Measurements from ENCODE around the gene PPL. TPM values are rescaled to one million over a fixed set of nuclear protein-coding genes. Genes with fewer than 3 reads are reported as not detected.
"Not testable (repeated sequence)": the region's sequence is repeated elsewhere in the genome, so short reads cannot be mapped to it uniquely, and the experiment has no call there.

PPL gene
- total RNA-seq, 1 donor from 2014 or later, result 26.4 TPM

DNA sequence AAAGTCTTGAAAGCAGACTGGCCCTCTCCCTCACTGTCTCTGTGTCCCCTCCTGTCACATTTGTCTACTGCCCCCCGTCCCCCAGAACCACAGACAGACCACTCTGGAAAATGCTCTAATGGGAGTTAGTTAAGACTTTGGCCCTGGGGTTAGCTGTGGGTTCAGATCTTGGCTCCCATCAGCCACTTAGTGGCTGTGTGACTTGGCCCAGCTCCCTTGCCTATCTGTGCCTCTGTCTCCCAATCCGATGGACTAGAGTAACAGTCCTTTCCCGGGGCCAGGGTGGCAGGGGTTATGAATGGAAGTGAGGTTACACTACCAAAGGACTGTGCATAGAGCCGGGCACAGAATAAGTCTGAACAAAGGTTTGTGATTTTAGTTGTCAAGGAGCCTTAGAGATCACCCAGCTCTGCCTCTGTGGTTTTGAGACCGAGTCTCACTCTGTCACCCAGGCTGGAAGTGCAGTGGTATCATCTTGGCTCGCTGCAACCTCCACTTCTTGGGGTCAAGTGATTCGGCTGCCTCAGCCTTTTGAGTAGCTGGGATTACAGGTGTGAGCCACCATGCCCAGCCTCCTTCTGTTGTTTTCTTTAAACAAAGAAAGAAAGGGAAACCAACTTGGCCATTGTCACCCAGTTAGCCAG, 23.7 kb downstream of the PPL start:
- DNase-seq (ENCODE audit: low spot score), result peak; percentile 67
- ATAC-seq, result peak; percentile 75

DNA sequence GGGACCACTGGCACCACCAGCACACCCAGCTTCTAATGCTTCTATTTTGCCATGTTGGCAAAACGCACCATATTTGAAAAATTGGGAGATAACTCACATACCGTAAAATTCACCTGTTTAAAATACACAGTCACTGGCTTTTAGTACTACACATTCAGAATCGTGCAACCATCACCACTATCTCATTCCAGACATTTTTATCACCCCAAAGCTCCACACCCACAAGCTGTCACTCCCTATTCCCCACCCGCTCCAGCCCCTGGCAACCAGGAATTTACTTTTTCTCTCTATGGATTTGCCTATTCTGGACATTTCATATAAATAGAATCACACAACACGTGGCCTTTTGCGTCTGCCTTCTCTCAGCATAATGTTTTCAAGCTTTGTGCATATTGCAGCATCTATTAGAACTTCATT, 25.0 kb downstream of the PPL start:
- DNase-seq (ENCODE audit: low spot score) (no peak), ATAC-seq (peak; percentile 16)

DNA sequence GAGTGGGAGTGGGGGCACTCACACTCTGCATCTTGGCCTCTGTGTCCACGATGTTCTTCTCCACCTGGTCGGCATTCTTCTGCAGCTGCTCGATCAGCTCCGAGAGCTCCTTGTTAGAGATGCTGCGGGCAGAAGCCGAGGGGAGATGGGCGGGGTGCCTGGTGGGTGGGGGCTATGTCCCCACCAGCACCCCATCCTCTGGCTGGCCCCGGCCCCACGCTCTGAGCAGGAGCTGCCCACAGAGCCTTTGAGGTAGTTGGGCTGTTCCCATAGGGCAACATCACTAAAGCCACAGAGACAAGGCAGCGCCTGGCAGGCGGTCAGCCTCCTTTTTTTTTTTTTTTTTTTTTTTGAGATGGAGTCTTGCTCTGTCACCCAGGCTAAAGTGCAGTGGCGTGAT, 26.1 kb downstream of the PPL start:
- no peak for DNase-seq (ENCODE audit: low spot score)
- ATAC-seq, result no peak

DNA sequence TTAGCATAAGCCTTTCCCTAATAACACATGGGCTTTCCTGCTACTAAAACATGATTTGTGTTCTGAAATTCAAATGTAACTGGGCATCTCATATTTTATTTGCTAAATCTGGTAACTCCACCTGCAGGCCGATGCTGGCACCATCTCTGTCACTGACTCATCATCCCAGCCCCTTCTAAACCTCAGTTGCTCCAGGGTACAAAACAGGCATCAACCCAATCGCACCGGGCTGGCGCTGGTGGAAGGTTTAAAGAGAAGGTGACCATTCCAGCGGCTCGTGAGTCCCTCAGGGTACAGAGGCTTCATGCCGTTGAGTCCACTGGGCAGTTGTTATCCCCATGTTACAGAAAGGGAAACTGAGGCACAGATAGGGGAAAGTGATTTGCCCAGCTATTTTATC, 27.1 kb downstream of the PPL start:
- DNase-seq (ENCODE audit: low spot score) (no peak), ATAC-seq (no peak)

DNA sequence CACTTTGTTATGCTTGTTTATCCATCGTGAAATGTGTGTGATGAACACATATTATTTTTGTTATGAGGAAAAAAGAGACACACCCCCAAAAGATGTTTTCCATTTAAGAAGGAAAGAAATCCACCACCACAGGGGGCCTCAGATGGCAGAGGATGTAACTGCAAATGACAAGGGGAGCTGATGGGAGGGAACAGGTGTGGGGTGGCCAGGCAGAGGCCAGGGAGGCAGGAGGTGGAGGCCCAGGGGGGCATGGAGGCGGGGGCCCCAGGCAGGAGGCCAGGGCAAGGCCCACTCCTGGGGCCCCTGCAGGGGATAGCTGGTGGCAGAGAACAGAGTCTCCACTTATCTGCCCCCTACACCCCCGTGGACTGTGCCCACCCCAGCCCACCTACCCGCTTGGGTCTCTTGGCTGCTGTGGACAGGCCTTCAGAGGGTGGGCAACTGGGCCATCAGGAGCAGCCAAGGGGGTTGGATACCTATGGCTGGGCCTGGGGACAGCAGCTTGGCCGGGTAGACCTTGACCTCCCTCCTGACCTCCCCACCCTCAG, 28.0 kb downstream of the PPL start:
- ATAC-seq (no peak), DNase-seq (ENCODE audit: low spot score) (no peak)

DNA sequence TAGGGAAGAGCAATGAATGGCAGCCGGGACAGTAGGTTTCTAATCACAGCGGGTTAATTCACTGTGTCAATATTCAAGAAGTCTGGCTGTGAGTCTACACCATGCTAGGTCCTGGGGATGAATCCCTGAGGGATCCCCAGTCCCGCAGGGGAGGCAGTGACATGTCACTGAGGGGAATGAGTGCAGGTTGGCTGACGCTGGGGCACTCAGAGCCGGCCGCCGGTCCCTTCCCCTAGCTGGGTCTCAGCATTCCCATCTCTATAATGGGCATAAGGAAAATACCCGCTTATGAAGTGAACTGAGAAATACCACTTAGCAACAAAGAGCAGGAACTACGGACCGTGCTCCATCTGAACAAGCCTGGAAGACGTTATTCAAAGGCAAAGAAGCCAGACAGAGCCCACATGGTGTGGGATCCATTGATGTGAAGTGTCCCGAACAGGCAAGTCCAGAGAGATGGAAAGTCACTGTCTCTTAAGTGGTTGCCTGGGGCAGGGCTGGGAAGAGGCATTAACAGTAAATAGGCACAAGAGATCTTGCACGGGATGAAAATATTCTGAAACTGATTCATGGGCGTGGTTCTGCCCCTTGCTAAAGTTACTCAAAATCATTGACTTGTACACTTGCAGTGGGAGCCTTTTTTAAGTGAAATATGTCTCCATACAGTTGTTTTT, 31.9 kb downstream of the PPL start:
- DNase-seq (ENCODE audit: low spot score) (no peak), ATAC-seq (no peak)

DNA sequence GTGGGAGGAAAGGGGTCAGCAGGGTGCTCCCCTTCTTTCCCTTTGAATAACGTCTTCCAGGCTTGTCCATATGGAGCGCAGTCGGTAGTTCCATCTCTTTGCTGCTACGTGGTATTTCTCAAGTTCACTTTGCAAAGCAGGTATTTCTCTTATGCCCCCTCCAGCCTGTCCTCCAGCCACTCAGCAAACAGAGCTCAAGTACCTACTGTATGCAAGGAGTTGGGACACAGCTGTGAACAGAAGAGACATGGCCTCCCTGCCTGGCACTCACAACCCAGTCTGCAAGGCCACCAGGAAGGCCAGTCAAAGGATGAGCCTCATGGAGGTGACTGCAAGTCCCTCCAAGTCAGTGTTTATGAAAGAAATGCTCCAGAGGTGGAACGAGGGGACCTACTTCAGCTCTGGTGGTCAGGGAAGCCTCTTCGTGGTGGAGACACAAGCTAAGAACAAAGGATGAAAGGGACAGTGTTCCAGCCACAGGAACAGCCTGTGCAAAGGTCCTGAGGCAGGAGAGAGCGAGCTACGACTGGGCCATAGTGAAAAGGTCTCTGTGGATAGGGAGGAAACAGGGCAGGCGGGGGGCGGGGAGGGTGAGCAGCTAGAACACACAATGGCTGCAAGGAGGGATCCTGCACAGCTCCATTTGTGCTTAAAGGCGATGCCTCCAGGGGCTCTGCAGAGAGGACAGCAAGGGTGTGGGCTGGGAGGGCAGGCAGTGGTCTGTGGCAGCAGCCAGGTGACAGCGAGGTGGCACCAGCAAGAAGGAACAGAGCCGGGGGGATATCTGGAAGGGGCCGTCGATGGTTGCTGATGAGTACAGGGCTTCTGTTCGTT, 32.6 kb downstream of the PPL start:
- no peak for DNase-seq (ENCODE audit: low spot score)
- no peak for ATAC-seq

DNA sequence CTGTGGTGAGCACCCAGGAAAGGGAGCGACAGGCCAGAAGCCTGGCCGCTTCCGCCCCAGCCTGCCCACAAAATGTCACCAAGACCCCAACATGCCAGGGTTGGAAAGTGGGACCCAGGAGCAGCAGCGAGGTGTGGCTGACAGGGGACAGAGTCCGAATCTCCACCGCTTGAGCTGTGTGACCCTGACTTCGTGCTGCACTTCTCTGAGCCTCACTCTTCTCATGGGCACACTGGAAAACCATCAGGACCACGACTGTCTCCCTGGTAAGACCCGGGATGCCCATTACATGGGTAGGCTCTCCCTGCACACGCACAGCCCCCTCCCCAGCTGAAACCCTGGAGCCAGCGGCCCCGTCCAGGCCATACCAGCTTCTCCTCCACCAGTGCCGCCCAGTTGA, 34.9 kb downstream of the PPL start:
- ATAC-seq (no peak), DNase-seq (ENCODE audit: low spot score) (no peak)

DNA sequence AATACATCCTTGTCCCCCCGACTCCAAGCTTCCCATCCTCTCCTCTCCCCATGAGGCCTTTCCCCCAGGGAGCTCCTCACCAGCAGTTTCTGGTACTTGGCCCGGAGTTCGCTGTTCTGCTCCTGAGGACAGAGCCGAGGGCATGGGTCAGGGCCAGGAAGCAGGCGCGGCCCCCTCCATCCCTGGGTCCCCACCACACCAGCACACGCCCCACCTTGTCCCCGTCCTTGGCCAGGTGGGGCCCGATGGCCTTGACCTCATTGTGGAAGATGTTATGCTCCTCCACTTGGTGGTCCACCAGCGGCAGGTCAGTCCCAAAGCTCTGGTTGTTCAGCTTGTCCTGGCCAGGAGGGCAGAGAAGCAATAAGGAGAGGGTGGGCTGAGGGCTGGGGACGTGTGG, 36.2 kb downstream of the PPL start:
- DNase-seq (ENCODE audit: low spot score), result no peak
- no peak for ATAC-seq

DNA sequence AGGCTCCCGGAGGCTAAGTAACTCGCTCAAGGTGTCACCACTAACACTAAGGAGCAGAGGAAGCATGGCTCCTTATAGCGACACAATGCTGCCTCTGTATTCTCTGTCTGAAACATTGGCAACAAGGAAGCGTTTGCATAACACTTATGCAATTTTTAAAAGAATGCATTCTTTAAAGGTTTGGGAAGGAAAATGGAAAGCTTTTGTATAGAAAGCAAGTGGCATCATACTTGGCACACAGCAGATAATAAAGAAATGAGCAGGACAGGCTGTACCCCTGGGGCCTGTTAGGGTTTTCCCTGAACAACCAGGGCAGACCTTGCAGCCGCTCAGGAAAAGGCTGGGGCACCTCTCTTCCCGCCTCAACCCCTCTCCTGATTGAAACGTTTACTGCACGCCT, 36.9 kb downstream of the PPL start:
- no peak for ATAC-seq
- DNase-seq (ENCODE audit: low spot score), result no peak

DNA sequence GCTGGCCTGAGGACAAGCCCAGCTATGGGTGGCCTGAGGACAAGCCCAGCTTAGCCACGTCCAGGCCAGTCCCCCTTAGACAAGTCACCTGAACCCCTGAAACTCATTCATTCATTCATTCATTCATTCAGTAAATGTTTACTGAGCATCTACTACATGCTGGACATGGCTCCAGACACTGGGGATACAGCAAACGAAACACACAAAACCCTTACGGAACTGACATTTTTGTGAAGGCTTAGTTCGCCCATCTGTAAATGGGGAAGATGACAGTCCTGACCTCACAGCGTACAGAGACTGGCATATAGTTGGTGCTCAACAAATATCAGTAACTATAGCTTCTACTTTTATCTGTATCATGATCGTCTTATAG, 37.5 kb downstream of the PPL start:
- DNase-seq (ENCODE audit: low spot score), result no peak
- ATAC-seq, result no peak

DNA sequence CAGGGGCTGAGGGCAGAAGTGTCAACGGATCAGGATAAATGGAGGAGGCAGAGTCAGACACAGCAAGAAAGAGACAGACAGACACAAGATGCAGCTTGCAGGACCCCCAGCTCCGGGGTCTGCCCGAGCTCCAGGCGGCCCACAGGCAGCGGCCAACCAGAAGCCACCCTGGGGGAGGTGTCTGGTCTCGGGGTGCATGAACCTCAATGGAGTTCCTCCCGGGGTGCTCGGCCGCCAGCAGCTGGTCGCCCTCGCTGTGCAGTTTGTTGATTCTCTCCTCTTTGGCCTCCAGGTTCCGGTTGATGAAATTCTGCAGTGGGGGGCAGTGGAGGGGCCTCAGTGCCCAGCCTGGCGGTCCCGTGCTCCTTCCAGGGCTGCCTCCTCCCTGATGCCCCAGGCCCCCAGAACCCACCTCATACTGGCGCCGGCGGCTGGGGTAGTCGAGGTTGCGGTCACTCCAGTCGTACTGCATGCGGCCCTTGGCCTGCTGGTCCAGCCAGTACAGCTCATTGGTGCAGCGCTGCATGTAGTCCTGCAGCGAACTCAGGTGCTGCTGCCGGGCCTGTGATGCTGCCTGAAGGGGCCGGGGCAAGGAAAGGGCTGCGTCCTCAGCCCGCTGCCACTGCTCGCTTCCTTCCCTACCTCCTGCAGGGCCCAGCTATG, 38.0 kb downstream of the PPL start:
- DNase-seq (ENCODE audit: low spot score), result no peak
- no peak for ATAC-seq

DNA sequence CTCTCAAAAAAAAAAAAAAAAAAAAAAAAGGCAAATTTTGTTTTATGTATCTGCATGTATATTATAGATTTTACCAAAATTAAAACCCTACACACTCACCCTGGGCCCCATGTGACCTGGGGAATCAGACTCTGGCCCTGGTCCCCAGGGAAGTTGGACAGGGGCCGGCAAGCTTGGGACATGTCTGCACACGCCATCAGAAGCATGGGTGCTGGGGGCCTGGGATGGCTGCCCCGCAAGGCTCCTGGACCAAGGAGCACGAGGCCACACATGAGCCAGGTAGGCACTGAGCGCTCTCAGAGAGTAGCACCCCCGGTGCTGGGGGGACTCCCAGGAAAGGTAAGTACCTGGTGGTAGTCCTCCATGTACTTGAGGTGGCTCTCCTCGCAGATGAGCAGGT, 39.6 kb downstream of the PPL start:
- ATAC-seq (no peak), DNase-seq (ENCODE audit: low spot score) (no peak)

DNA sequence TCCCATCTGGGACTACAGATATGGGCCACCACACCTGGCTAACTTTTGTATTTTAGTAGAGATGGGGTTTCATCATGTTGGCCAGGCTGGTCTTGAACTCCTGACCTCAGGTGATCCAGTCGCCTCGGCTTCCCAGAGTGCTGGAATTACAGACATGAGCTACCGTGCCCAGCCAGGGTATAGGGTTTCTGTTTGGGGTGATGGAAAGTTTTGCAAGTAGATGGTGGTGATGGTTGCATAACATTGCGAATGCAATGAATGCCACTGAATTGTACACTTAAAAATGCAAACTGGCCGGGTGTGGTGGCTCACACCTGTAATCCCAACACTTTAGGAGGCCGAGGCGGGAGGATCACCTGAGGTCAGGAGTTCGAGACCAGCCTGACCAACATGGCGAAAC, 40.2 kb downstream of the PPL start:
- DNase-seq (ENCODE audit: low spot score), result not testable (repeated sequence)

DNA sequence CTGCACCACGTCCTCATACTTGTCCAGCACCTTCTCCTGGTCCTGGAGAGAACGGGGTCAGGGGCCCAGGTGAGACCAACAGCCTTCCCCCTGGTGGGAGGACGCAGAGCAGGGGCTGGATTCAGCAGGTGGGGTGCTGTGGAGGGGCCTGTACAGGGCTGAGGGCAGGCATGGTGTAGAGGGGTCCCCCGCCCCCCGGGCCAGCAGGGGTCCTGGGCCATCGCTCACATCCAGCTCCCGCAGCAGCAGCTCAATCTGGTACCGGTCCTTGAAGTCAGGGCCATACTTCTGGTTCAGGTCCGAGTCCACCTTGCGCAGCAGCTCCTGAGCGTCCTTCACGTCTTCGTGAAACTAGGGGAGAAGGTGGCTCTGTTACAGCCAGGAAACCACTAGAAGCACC, 41.6 kb downstream of the PPL start:
- DNase-seq (ENCODE audit: low spot score) (no peak), ATAC-seq (no peak)

More for the DNA sequence above, 40.2 kb downstream of the PPL start:
- not testable (repeated sequence) for ATAC-seq

DNA sequence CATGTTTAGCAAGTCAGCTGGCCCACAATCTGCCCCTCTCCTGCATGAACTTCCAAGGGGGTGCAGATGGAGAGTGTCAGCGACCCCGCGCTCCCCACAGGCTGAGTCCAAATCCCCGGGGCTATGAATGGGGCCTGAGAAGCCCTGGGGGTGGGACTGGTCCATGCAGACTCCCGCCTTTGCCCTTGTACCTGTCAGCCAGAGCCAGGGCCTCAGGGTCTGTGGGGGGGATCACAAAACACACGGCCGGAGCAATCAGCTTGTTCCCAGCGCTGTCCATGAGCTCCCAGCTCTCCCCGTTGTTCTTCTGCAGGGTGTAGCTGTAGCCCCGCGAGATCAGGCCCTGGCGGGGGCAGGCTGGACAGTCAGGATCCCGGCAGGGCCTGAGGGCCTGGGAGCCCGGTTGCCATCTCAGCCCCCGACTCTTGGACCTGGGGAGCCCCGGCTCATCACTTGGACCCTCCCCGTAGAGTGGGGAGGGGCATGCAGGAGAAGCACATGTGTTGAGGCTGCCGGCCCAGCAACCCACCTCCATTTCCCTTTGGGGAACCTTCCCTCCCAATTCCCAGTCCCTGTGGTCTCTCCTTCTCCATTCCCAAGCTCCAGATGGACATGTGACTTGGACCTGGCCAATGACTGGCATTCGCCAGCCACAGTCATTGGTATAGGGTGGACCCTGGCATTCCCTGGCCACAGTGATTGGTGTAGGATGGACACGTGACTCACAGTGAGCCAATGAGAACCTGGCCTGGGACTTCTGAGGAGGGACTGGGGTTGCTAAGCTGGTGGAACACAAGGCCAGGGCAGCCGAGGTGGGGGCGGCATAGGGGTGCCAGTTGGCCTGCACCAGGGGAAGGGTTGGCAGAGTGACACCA, 42.4 kb downstream of the PPL start:
- no peak for ATAC-seq
- DNase-seq (ENCODE audit: low spot score), result no peak

DNA sequence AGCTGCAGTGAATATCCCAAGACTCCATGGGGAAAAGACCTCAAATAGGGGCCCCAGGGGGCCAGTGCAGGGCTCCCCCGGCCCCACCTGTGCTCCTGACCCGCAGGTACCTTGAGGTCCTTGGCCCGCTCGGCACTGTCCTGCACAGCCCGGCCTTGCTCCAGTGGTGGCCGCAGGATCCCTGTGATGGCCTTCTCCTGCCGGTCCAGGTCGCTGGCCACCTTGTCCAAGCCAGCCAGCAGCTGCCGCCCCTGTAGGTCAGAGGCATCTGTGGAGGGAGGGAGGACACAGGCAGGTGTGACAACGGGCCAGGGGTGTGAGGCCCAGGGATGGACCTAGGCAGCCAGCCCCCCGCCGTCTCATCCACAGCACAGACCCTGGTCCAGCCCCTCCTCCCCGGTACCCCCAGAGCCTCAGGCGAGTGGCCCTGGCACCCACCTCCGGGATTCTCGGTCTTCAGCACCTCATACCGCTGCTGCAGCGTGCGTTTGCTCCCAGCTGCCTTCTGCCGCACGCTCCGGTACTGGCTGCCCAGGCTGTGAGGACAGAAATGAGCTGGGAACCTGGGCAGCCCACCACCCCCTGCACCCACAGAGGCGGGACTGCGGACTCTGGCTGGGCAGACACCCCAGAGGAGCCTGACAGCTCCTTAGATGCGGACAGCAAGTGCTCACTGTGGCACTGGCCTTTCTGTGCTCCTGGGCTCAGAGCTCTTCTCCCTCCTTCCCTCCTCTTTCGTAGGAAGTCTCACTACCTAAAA, 43.7 kb downstream of the PPL start:
- ATAC-seq, result no peak
- DNase-seq (ENCODE audit: low spot score), result no peak

DNA sequence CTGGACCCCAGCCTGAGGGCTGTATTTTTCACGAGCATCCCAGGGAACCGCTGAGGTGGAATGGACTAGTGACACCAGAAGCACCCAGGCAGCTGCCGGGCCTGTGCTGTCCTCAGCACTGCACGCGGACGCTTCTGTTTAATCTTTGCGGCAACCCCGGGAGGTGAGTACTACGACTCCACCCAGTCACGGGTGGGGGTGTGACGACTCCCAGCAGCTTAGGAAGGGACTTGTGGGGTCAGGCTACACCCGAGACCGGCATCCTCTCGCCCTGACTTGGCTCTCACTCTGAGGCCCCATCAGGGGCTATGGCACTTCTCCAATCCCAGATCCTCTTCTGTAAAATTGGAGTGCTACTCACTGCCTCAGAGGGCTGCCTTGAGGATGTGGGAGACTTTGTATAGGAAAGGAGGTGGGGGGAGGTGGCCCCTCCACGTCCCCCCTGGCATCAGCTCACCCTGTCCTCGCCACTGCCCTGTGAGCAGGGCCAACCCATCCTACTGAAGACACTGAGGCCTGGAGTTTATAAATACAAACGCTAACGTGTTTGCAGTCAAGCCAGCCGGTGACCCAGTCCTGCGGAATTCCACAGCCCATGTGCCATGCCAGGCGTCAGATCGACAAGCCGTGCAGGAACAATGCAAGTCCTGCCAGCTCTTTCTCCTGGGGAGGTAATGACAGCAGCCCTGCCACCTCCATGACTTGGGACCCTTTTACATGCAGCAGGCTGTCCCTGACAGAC, 44.4 kb downstream of the PPL start:
- DNase-seq (ENCODE audit: low spot score), result no peak
- ATAC-seq, result no peak

DNA sequence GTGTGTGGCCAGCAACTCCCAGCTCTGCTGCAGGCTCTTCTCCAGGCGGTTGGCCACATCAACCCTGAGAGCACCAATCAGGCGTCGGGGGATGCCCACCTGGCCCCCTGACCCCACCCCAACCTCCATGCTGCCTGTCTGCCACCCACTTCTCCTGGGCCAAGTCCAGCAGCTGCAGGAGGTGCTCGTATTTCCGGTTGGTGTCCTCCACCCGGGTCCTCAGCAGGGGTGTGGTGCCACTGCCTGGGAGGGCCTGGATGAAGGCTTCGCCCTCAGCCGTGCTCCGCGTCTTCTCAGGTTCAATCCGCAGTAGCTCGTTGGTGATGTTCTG, 45.1 kb downstream of the PPL start:
- DNase-seq (ENCODE audit: low spot score), result no peak

More for the DNA sequence above, 45.1 kb downstream of the PPL start:
- no peak for ATAC-seq

Measured in left lobe of liver (tissue), 2 donors.